PFSK-1 (cell line): ENCODE measurements around the gene PDPK1.

Experiments used
- POLR2AphosphoS5 ChIP-seq: IDR thresholded peaks from 2 replicates; pipeline ENCODE4 v1.6.1; 2012; ENCODE audit warnings: low read depth, mild to moderate bottlenecking, control low read depth, low read length, moderate library complexity
- REST ChIP-seq, 2 experiments: IDR thresholded peaks; 2 replicates each; pipeline versions ENCODE4 v1.6.1 to v1.8.0; 2011 to 2012; ENCODE audit warnings: low read depth in 2 of 2, low read length in 2 of 2, control low read depth in 1 of 2, inconsistent platforms in 1 of 2, mild to moderate bottlenecking in 1 of 2, moderate library complexity in 1 of 2; ENCODE audit not compliant: insufficient read depth in 1 of 2
- SIN3A ChIP-seq: IDR thresholded peaks from 2 replicates; pipeline ENCODE4 v1.6.1; 2012; ENCODE audit warnings: mild to moderate bottlenecking, low read length, moderate library complexity, borderline replicate concordance; ENCODE audit not compliant: insufficient read depth
- TAF1 ChIP-seq: IDR thresholded peaks from 2 replicates; pipeline ENCODE4 v1.6.1; 2012; ENCODE audit warnings: low read length, control low read depth, borderline replicate concordance; ENCODE audit not compliant: insufficient read depth

- TF ChIP-seq SIN3A, result no peak
- no peak for TF ChIP-seq POLR2AphosphoS5
- TF ChIP-seq TAF1, result no peak
- TF ChIP-seq REST (IDR thresholded peaks at IDR 0.05; ENCODE audit: insufficient read depth in 1 of 2, low read depth in 2 of 2, low read length in 2 of 2), result no peak
Observed at GRCh38 chr16:2500918-2501750, 36.7 kb upstream of the PDPK1 start.
